ENCODE results near the gene FAH. TPM values are rescaled to one million over a fixed set of nuclear protein-coding genes. Genes with fewer than 3 reads are reported as not detected.
"Not testable (repeated sequence)": the region's sequence is repeated elsewhere in the genome, so short reads cannot be mapped to it uniquely, and the experiment has no call there.

FAH gene
- total and polyA plus RNA-seq, 2 donors from 2014 or later: 34.7 to 121 TPM

GRCh38 chr15:80120636-80121035 is 32.2 kb upstream of the FAH start:
- FAIRE-seq (no peak), DNase-seq (no peak)
- Histone ChIP-seq H3K4me1 (ENCODE audit: control insufficient read depth in 2 of 3, insufficient read depth in 2 of 3, low read depth in 1 of 3, low read length in 3 of 3) (no peaks in the 10 kb centered on the region), H3K27me3 (ENCODE audit: control insufficient read depth, insufficient read depth, low read length) (no peaks in the 10 kb centered on the region), H3K9me3 (ENCODE audit: control insufficient read depth in 2 of 3, insufficient read depth in 1 of 3, low read length in 3 of 3) (no peaks in the 10 kb centered on the region), H3K27ac (ENCODE audit: low read depth in 2 of 2, low read length in 2 of 2) (no peak overlapping the region), H3K9ac (ENCODE audit: low read length in 3 of 3) (no peak overlapping the region), H3K36me3 (ENCODE audit: control insufficient read depth in 2 of 3, insufficient read depth in 3 of 3, low read length in 3 of 3) (peaks cover 0 to 2% (median 0%) of the 10 kb centered on the region in 3 donors), H3K4me3 (ENCODE audit: low read length in 3 of 3) (no peak overlapping the region)
- intact Hi-C loops (cut with DNase I): no loop called here
- TF ChIP-seq CTCF (IDR thresholded peaks at IDR 0.05; ENCODE audit: borderline replicate concordance, extremely low read depth, insufficient read depth): no peak

- H3K36me3 ChIP-seq (ENCODE audit: control insufficient read depth in 2 of 3, insufficient read depth in 3 of 3, low read length in 3 of 3): peaks cover 0 to 3% (median 2%) of the 10 kb centered on the region in 3 donors
- no peak for FAIRE-seq
Measured at GRCh38 chr15:80121546-80121945, 31.3 kb upstream of the FAH start.

GRCh38 chr15:80123034-80123433 is 29.8 kb upstream of the FAH start:
- intact Hi-C loops (cut with DNase I): no loop called here
- Histone ChIP-seq H3K27me3 (ENCODE audit: control insufficient read depth, insufficient read depth, low read length) (no peaks in the 10 kb centered on the region), H3K4me3 (ENCODE audit: low read length in 3 of 3) (no peak overlapping the region), H3K36me3 (ENCODE audit: control insufficient read depth in 2 of 3, insufficient read depth in 3 of 3, low read length in 3 of 3) (peaks cover 0 to 7% (median 2%) of the 10 kb centered on the region in 3 donors), H3K9me3 (ENCODE audit: control insufficient read depth in 2 of 3, insufficient read depth in 1 of 3, low read length in 3 of 3) (no peaks in the 10 kb centered on the region), H3K9ac (ENCODE audit: low read length in 3 of 3) (no peak overlapping the region), H3K4me1 (ENCODE audit: control insufficient read depth in 2 of 3, insufficient read depth in 2 of 3, low read depth in 1 of 3, low read length in 3 of 3) (no peaks in the 10 kb centered on the region), H3K27ac (ENCODE audit: low read depth in 2 of 2, low read length in 2 of 2) (no peak overlapping the region)
- DNase-seq (no peak), FAIRE-seq (no peak)
- no peak for TF ChIP-seq CTCF (IDR thresholded peaks at IDR 0.05; ENCODE audit: borderline replicate concordance, extremely low read depth, insufficient read depth)

More at GRCh38 chr15:80121546-80121945, 31.3 kb upstream of the FAH start:
- no peak for DNase-seq
- intact Hi-C loops (cut with DNase I): no loop called here
- no peak overlapping the region for H3K9ac ChIP-seq (ENCODE audit: low read length in 3 of 3)
- no peaks in the 10 kb centered on the region for H3K27me3 ChIP-seq (ENCODE audit: control insufficient read depth, insufficient read depth, low read length)
- TF ChIP-seq CTCF (IDR thresholded peaks at IDR 0.05; ENCODE audit: borderline replicate concordance, extremely low read depth, insufficient read depth): no peak
- no peaks in the 10 kb centered on the region for H3K9me3 ChIP-seq (ENCODE audit: control insufficient read depth in 2 of 3, insufficient read depth in 1 of 3, low read length in 3 of 3)
- no peak overlapping the region for H3K27ac ChIP-seq (ENCODE audit: low read depth in 2 of 2, low read length in 2 of 2)
- no peak overlapping the region for H3K4me3 ChIP-seq (ENCODE audit: low read length in 3 of 3)
- no peaks in the 10 kb centered on the region for H3K4me1 ChIP-seq (ENCODE audit: control insufficient read depth in 2 of 3, insufficient read depth in 2 of 3, low read depth in 1 of 3, low read length in 3 of 3)

GRCh38 chr15:80127253-80127652 is 25.5 kb upstream of the FAH start:
- DNase-seq; intact Hi-C loops (cut with DNase I); H3K27me3 ChIP-seq (ENCODE audit: control insufficient read depth, insufficient read depth, low read length); H3K4me3 ChIP-seq (ENCODE audit: low read length in 3 of 3); FAIRE-seq; H3K9me3 ChIP-seq (ENCODE audit: control insufficient read depth in 2 of 3, insufficient read depth in 1 of 3, low read length in 3 of 3); H3K27ac ChIP-seq (ENCODE audit: low read depth in 2 of 2, low read length in 2 of 2); H3K4me1 ChIP-seq (ENCODE audit: control insufficient read depth in 2 of 3, insufficient read depth in 2 of 3, low read depth in 1 of 3, low read length in 3 of 3); H3K9ac ChIP-seq (ENCODE audit: low read length in 3 of 3): not testable (repeated sequence)
- peaks cover 0 to 11% (median 2%) of the 10 kb centered on the region in 3 donors for H3K36me3 ChIP-seq (ENCODE audit: control insufficient read depth in 2 of 3, insufficient read depth in 3 of 3, low read length in 3 of 3)

All from kidney (tissue), 14 donors.